GM18858 (cell line): Measurements from ENCODE around the gene SNX3.

ENCODE experiments used
- ATAC-seq: cut with Tn5 transposase; IDR thresholded peaks from one replicate; pipeline ENCODE4 v1.9.1; 2021; ENCODE audit not compliant: unreplicated experiment

The SNX3 gene

DNA sequence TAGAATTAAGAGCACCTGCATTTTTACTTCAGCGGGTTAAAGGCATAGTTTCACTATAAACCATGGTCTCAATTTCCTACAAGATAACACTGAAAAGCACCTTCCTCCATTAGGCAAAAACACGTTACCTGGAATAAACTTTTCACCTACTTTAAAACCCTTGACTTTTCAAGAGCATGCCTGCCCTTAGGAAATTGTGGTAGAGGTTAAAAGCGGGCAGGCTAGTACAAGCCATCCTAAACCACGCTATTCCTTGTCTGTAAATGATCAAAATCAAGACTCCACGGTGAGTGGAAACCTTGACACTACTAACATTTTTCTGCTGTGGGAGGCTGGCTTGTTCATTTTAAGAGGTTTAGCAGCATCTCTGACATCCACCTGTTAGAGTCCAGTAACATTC is 51.1 kb downstream of the SNX3 start:
- no peak for ATAC-seq

DNA sequence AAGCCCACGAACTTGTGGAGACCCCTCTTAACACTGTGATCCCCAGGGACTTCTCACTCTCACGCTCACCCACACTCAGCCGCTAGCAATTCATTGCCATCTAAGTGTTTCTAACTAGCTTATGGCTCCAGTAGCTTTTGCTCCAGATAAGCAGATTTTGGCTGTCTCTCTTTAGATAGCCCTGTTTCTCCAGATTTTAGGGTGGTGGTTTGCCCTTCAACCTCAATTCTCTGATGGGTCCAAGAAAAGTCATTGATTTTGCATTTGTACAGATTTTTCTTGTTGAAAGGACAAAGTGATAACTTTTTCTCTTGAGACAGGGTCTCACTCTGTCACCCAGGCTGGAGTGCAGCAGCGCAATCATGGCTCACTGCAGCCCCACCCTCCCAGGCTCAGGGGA is 53.8 kb downstream of the SNX3 start:
- no peak for ATAC-seq

DNA sequence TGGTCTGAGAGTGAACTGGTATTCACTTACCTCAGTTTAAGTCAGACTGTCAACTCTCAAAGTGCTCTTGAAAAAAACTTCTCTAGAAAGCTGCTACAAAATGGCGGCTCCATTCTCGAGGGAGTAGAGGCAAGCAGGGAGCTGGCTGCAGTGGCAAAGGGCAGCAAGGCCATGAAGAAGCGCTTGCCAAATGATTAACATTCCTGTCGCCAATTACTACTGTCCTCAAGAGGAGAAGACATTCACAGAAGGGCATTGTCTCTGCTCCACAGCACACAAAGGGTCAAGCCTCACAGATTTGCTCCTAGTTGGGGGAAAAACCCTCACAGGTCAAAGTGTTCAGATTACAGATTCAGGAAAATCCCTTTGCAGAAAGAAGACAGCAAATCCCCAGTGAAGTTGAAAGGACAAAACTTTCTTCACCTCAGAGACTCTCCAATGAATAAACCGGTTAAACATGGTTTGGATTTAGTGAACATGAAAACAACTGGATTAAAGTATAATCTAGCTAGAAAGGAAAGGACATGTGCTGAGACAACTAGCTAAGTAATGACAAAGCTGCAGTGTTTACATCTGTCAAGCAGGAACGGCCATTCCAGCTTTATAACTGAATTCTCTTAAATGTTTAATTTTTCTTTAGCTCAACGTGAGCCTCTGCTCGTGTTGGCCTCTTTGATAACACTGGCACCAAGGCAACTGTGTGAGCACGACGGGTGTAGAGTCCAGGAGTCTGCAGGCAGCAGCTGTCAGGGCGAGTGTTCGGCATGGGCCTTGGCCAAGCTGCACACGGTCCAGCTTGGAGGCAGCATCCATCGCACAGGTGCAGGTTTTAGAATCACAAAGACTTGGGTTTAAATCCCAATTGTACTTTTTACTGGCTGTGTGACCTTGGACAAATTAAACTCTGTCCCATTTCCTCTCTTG is 57.4 kb downstream of the SNX3 start:
- ATAC-seq: no peak

DNA sequence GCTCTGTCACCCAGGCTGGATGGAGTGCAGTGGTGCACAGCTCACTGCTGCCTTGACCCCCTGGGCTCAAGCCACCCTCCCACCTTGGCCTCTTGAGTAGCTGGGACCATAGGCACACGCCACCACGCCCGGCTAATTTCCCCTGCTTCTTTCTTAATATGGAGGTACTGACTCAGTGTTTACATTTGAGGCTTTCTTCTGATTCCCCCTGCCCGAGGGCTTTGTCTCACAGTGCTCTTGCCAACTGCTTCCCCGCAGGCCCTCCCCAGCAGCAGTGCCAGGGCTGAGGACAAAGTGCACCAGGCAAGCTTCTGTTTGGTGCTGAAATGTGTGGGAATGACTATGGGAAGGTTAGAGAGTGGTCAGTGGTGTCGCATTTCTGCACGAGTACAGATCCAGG is 60.2 kb downstream of the SNX3 start:
- no peak for ATAC-seq

DNA sequence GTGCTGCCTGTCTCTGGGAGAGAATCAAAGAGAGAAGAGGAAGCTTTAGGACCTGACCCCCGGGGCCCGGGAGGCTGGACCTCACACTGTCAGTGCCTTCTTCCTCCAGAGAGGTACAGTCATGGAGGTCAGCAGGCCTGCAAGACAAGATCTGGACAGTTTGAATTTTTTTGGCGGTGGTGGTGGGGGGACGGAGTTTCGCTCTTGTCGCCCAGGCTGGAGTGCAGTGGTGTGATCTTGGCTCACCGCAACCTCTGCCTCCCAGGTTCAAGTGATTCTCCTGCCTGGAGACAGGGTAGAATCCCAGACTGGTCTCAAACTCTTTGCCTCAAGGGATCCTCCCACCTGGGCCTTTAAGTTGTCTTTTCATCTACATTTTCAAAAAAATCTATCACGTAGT is 60.7 kb downstream of the SNX3 start:
- no peak for ATAC-seq

DNA sequence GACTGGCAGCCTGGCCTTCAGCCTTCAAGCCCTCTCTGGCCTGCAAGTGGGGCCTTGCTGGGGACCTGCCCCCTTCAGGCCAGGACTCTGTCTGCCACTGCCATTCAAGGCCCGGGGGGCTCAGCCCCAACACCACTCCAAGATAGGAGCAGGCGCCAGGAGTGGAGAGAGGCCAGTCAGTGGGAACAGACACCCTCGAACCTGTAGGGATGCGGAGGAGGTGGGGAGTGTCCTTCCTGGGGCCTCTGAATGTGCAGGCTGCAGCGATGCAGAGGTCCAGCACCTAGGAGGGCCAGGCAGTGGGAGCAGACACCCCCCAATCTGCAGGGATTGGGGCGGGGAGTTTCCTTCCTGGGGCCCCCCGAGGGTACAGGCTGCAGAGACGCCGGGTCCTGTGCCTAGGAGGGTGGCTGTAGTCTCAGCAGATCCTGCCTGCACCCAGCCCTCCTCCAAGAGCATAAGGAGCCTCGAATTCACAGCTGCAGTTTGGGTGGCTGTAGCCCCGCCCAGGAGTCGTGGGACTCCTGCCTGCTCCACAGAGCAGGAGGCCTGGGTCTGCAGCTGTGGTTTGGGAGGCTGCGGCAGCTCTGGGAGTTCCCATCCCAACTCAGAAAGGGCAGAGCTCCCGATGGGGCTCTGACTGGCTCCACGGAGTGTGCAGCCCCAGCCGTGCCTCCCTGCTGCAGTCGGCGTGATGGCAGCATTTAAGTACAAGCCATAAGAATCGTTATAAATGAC is 61.9 kb downstream of the SNX3 start:
- no peak for ATAC-seq

DNA sequence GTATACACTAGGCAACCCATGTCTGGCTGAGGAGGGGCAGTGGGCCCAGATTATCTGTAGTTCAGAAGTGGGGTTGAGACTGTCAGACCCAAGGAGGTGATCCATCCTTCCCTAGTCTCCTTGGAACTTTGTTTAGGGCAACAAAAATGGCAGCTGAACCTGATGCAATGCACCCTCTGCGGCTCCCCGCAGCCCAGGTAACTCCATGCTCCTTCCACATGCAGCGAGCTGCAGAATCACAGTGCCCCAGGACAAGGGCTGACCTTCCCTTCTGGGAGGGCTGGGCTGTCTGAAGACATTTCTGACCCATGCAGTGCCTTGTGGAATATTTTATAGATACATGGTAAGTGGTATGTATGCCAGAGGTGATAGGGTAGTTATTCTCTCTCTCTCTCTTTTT is 65.6 kb downstream of the SNX3 start:
- ATAC-seq: no peak

DNA sequence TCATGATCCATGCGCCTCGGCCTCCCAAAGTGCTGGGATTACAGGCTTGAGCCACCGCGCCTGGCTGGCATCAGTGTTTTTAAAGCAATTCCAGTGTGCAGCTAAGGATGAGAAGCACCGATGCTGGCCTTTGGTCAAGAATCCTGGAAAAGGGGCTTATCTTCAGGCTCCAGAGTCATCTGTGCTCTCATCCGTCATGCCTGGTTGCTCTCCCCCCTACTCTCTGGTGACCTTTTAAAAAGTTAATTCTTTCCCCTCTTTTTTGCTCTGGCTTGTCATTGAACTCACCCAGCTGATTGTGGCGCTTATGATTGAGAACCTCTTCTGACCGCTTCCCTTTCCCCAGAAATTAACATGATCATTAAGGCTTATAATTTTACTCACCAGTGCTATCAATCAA is 66.3 kb downstream of the SNX3 start:
- no peak for ATAC-seq

DNA sequence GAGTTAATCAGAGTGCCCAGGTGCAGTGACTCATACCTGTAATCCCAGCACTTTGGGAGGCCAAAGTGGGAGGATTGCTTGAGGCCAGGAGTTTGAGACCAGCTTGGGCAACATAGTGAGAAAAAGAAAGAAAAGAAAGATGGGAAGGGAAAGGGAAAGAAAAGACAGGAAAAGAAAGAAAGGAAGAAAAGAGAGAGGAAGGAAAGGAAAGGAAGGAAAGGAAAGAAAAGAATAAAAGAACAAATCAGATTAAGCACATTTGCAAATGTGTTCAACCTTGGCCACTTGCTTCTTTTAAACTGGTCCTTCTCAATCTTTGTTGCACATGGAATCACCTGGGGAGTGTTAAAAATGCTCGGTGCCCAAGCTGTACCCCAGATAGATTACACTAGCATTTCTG is 67.0 kb downstream of the SNX3 start:
- no peak for ATAC-seq

DNA sequence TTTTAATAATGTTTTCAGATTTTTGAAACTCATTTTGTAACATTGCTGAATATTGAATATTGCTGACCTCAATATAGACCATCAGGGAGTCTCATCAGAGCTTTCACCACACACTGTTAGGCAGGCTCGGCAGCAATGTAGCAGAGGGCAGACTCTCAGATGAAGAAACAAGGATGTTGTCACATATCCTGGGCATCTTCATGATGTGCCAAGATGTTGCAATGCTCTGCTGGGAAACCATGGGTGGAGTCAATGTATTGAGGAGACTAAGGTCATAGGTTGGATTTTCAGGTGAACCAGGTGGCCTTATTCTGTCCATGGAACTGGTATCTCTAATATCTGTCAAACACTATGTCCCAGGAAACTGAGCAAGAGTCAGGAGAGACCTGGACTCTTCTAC is 67.7 kb downstream of the SNX3 start:
- no peak for ATAC-seq

DNA sequence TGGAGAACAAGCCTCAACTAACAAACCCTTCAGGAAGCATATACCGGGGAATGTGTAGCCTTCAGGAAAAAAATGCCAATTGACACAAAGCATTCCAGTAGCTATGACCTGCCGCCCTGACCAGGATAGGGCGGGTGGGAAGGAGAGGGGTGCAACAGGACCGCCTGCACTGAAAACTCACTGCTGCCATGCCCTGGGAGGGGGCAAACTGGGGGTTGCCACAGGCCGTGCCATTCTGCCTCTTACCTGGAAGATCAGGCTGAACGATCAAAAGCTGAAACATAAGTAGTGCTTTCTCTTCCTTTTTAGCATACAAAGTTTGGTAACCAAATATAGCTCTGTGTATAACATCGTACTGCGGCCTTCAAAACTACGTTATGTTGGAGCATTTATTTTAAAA is 73.3 kb downstream of the SNX3 start:
- ATAC-seq: no peak

DNA sequence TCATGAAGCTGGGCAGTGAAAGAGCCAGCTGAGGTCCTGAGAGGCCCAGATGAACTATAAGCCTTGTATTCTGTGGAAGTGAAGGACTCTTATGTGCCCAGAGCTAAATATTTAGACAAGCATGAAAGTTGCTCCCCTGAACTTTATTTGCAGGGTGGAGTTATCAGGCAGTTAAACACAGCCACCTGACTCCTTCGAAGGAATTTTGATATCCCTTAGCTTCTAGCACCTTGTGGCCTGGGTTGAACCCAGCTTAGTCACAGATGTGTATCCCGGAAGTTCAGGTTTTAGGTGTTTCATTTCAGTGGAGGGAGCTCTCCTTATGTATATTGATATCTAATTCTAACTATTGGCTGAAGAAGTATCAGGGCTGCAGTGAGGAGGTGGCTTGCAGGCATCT is 74.6 kb downstream of the SNX3 start:
- ATAC-seq: no peak

DNA sequence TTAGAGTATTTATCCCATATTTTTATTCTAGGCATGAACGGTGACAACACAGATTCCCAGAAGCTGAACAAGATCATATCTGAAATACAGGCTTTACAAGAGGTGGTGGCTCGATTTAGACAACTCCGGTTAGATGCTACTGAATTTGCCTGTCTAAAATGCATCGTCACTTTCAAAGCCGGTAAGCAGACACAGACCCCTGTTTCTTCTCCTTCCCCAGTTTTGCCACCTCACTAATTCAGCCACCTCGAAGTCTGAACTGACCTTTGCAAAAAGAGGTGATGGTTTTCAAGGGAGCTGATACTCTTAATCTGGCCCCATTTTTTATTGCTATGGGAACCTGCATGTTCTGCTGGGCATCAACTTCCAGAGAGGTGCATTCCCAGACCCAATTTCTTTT is 80.1 kb downstream of the SNX3 start:
- ATAC-seq: no peak

DNA sequence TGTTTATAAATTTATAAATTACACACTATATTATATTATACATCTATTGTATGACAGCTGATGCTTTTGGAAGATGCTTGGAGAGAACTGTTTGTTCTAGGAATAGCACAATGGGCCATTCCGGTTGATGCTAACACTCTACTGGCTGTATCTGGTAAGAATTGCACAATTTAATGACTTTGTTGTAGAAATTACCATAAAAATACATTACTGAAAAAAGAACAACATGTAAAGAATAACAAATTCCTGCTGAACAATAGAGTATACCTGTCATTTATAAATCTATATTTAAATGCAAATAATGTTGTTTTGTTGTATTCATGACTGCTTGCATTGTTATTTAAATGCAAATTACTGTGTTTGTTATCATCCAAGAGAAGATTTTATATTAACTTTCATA is 80.6 kb downstream of the SNX3 start:
- ATAC-seq: no peak

DNA sequence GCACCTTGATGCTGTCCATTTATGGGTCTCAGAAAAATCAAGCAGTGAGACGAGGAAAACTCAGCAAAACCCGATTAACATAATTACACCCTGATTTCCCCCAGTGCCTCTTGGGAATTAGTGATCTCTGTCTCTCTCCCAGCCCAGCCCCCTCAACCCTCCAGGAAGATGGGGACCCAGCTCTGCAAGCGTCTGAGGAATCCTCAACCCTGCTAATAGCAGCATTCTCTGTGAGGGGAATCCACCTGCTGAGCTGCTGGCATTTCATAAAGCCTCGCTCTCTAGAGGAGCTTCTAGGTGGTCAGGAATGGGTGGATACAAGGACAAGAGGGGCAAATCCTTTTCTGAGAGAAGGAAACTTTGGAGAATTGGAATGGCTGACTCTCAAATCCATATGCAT is 81.1 kb downstream of the SNX3 start:
- ATAC-seq: no peak

DNA sequence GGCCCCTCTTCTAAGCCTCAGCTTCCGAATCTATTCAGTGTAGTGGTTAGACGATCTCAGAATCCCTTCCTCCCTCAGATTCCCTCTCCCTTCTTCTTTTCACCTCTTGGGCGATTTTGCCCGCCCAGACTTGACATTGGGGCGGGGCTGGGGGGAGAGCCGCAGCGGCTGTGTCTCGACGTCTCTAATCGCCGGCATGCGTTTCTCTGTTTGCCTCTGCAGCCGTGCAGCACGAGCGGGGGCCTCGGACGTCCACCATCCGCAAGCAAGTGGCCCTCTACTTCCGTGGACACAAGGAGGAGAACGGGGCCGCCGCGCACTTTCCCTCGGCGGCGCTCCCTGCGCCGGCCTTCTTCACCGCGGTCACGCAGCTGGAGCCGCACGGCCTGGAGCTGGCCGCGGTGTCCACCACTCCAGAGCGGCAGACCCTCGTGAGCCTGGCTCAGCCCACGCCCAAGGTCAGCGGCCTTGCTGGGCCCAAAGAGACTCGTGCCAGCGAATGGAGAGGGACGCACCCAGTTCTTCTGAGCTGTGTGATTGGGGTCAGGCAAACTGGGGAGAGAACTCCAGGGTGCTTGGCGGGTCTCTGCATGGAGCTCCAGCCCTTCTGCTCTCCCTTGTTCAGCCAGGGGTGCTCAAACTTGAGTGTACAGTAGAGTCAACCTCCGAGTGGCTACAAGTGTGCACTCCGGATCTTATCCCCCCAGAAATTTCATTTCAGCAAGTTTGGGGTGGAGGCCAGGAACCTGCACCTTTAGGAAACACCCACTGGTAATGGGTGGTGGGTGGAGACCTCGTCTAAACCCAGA is 84.4 kb downstream of the SNX3 start:
- ATAC-seq: no peak

DNA sequence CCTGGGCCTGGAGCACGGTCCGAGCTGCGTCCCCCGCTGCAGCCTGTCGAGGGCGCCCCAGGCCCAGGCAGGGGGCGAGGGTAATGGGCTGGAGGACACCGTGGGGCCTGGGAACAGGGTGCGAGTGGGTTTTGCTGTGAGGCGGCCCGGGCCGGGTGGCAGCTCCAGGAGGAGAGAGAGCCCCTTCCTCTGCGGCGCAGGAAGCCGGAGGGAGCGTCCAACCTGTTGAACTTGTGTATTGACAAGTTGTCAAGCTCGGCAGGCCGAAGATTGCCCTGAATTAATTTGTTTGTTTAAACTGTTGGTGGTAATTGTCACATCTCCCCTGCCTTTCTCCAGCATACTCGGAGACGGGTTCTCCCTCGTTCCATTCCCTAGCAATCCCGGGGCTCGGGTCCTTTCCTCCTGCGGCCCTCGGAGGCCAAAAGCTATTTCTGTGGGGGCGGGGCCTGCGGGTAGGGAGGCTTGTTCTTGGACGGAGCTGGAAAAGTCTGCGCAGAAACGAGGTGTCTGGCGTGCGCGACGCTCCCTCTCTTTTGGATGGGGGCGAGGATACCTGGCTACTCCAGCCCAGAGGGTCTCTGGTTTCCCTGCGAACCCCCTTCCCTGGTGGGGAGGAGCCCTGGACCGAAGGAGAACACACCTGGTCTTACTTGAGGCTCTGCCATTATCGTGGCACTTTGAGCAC is 85.1 kb downstream of the SNX3 start:
- ATAC-seq: no peak

DNA sequence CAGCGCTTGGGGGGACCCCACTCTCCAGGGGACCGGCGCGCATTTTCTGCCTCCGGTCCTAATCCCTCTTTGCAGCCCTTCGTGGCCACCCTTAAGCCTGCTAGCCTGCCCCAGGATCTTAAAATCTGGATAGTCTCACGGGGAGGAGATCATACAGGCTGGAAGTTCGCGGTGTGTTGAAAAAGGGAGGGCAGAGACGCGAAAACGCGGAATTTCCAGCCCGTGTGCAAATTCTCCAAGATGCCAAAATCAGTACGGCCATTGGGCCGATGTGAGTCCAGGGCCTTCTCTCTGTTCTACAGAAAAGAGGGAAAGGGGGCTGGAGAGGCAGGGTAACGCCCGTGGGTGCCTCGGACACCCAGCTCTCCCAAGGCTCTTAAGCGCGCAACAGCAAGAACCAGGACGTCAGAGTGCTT is 85.7 kb downstream of the SNX3 start:
- no peak for ATAC-seq

DNA sequence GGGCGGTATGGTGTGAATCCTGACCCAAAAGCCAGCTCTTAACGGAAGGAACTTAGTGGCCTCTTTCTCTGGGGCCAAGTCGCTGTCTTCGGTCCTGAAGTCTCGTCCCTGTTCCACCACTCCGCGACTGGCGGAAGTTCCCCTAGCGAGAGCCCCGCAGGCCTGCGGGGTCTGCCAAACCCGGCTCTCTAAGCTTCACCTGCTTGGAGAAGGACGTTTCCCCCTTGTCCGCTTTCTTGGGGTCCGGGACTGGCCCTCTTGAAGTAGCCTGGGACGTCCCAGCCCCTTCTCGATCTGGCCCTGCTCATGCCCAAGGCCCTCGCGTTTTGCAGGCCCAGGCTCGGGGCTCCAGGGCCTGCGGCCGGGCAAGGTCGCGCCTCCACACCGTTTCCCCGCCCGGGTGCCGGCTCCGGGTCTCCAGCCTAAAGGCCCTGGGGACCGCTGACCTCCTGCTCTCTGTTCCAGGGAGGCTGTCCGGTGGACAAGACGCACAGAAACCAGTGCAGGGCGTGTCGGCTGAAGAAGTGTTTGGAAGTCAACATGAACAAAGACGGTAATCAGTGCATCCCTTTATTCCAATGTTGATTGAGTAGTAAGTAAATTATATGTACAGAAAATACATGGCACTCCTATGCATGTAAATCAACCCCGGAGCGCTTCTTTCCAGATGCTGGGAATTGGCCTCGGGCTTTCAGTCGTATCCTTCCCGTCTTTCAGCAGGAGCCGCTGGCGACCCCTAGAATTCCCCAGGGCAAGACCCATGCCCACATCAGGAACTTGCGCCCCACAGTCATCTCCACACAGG is 86.3 kb downstream of the SNX3 start:
- ATAC-seq: no peak

DNA sequence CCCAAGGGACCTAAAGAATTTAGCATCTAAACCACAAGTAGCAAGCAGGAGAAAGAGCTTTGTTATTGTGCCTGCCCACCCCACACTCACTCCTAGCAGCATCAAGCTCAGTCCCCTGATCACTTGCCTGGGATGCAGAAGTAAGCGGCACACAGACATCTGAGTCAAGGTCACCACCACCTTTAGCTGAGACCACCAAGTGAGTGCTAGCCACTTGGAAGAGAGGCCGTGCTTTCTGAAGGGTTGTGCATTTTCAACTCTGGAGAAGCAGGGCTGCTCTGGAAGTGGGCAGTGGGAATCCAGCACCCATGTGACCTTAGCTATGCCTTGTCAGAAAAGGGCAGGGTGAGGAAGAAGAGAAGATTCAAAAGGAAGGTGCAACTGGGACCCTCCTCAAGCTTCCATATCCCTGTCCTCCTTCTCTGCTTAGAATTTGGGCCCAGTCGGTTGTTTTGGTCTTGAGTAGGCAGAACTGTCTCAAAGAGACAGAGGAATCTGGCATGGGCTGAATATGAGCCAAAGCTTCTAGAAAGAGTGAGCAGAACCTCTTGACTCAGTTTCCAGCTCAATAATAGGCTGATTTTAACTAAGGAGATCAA is 88.8 kb downstream of the SNX3 start:
- ATAC-seq: no peak
